ENCODE data around the gene NR1D2.
A peak's percentile ranks its signal among the peaks of the same experiment; 100 is the strongest.
"Not testable (repeated sequence)": the region's sequence is repeated elsewhere in the genome, so short reads cannot be mapped to it uniquely, and the experiment has no call there.

NR1D2 gene

DNA sequence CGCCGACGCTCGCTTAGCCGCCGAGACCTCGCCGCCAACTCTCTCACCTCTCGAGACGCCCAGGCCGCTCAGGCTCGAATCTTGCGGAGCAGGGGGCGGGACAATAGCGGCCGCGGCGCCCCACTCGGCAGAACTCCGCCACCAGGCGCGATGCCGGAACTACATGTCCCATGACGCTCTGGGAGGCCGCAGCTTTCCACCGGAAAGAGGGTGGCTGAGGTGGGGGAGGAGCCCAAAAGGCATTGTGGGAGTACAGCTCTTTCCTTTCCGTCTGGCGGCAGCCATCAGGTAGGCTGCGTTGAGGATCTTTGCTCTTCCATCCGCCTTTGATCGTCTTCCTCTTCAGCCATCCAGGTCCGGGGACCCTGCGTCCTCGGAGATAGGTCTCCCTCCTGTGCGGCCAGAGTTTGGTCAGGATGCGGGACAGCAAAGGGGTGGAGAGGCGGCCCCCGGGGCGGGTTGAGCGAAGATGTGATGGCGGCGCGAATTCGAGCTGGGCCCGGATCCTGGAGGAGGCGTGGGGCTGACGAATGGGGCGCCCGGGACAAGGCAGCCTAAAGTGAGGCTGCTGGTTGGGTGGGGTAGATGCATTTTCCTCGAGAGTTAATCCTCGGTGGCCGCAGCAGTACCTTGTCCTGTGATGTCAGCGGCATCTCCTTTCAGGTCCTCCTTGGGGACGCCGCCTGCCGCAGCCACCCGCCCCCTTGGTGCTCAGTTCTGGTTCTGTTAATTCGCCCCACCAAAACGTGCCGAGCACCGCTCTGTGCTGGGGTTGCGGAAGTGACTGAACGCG, 28.0 kb upstream of the NR1D2 start, which contains the start of the genes NKIRAS1 and RPL15:
TSS of gene NKIRAS1 (minus strand) at position 105 of the 793 bp plus-strand sequence. CDS start 6,086 bp downstream, outside the sequence.
TSS of gene RPL15 (plus strand) at position 247 of the 793 bp plus-strand sequence. CDS start 728 bp downstream, outside the sequence.
- Histone ChIP-seq H3K4me3 (ENCODE audit: low read length in 2 of 2) (peak within 1 kb of the TSS; percentile 95 to 98), H3K36me3 (ENCODE audit: control insufficient read depth in 2 of 2, insufficient read depth in 2 of 2, low read length in 2 of 2) (peaks cover 8 to 19% of the 10 kb centered on the region in 2 donors), H3K9me3 (ENCODE audit: control insufficient read depth in 2 of 2, low read length in 2 of 2) (no peaks in the 10 kb centered on the region), H3K27me3 (ENCODE audit: control insufficient read depth in 1 of 2, insufficient read depth in 2 of 2, low read length in 2 of 2) (no peaks in the 10 kb centered on the region), H3K9ac (ENCODE audit: low read length in 2 of 2) (peak within 1 kb of the TSS; percentile 95 to 99), H3K27ac (ENCODE audit: low read length) (peak within 1 kb of the TSS; percentile 92), H3K4me1 (ENCODE audit: control insufficient read depth, insufficient read depth, low read length) (peaks cover 14% of the 10 kb centered on the region)

DNA sequence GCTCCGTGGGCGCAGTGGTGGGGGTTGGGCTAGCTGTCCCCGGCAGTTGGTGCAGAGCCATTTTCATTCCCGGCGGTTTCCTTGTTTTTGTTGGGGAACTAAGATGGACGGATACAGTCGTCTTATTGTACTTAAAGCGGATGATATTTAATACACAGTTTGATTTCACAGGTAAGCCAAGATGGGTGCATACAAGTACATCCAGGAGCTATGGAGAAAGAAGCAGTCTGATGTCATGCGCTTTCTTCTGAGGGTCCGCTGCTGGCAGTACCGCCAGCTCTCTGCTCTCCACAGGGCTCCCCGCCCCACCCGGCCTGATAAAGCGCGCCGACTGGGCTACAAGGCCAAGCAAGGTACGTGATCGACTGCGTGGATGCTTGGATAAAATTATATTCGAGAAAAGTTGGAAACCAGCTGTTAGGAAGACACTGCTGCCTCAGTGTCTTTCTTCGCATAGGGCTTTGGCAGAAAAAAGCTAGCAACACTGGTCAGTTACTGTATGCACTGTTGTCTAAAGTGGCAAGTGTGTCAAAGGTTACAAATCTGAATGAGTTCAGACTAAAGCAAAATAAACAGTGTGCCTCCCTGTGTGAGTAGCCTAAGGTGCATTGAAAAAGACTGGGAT, 27.3 kb upstream of the NR1D2 start:
- peaks cover 8 to 21% of the 10 kb centered on the region in 2 donors for H3K36me3 ChIP-seq (ENCODE audit: control insufficient read depth in 2 of 2, insufficient read depth in 2 of 2, low read length in 2 of 2)
- peak overlapping the region; percentile 92 for H3K27ac ChIP-seq (ENCODE audit: low read length)
- H3K27me3 ChIP-seq (ENCODE audit: control insufficient read depth in 1 of 2, insufficient read depth in 2 of 2, low read length in 2 of 2); H3K9me3 ChIP-seq (ENCODE audit: control insufficient read depth in 2 of 2, low read length in 2 of 2): not testable (repeated sequence)
- H3K4me3 ChIP-seq (ENCODE audit: low read length in 2 of 2), result peak overlapping the region; percentile 95 to 98
- H3K9ac ChIP-seq (ENCODE audit: low read length in 2 of 2), result peak overlapping the region; percentile 95 to 99
- peaks cover 14% of the 10 kb centered on the region for H3K4me1 ChIP-seq (ENCODE audit: control insufficient read depth, insufficient read depth, low read length)

- peaks cover 8 to 21% of the 10 kb centered on the region in 2 donors for H3K36me3 ChIP-seq (ENCODE audit: control insufficient read depth in 2 of 2, insufficient read depth in 2 of 2, low read length in 2 of 2)
- H3K27me3 ChIP-seq (ENCODE audit: control insufficient read depth in 1 of 2, insufficient read depth in 2 of 2, low read length in 2 of 2); H3K9me3 ChIP-seq (ENCODE audit: control insufficient read depth in 2 of 2, low read length in 2 of 2): not testable (repeated sequence)
- peaks cover 14% of the 10 kb centered on the region for H3K4me1 ChIP-seq (ENCODE audit: control insufficient read depth, insufficient read depth, low read length)
- H3K4me3 ChIP-seq (ENCODE audit: low read length in 2 of 2), result peak overlapping the region; percentile 95 to 98
- peak overlapping the region; percentile 95 to 99 for H3K9ac ChIP-seq (ENCODE audit: low read length in 2 of 2)
- H3K27ac ChIP-seq (ENCODE audit: low read length), result peak overlapping the region; percentile 92
Measured at GRCh38 chr3:23918331-23918730, 26.8 kb upstream of the NR1D2 start.

DNA sequence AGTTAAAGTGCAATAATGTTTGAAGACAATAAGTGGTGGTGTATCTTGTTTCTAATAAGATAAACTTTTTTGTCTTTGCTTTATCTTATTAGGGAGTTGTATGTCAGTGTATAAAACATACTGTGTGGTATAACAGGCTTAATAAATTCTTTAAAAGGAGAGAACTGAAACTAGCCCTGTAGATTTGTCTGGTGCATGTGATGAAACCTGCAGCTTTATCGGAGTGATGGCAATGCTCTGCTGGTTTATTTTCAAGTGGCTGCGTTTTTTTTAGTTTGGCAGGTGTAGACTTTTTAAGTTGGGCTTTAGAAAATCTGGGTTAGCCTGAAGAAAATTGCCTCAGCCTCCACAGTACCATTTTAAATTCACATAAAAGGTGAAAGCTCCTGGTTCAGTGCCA, 25.5 kb upstream of the NR1D2 start:
- Histone ChIP-seq H3K27ac (ENCODE audit: low read length) (no peak overlapping the region), H3K4me3 (ENCODE audit: low read length in 2 of 2) (no peak overlapping the region), H3K9ac (ENCODE audit: low read length in 2 of 2) (no peak overlapping the region), H3K9me3 (ENCODE audit: control insufficient read depth in 2 of 2, low read length in 2 of 2) (no peaks in the 10 kb centered on the region), H3K27me3 (ENCODE audit: control insufficient read depth in 1 of 2, insufficient read depth in 2 of 2, low read length in 2 of 2) (no peaks in the 10 kb centered on the region), H3K4me1 (ENCODE audit: control insufficient read depth, insufficient read depth, low read length) (peaks cover 14% of the 10 kb centered on the region), H3K36me3 (ENCODE audit: control insufficient read depth in 2 of 2, insufficient read depth in 2 of 2, low read length in 2 of 2) (peaks cover 8 to 21% of the 10 kb centered on the region in 2 donors)

- no peak overlapping the region for H3K9ac ChIP-seq (ENCODE audit: low read length in 2 of 2)
- H3K27ac ChIP-seq (ENCODE audit: low read length), result no peak overlapping the region
- no peak overlapping the region for H3K4me3 ChIP-seq (ENCODE audit: low read length in 2 of 2)
- H3K36me3 ChIP-seq (ENCODE audit: control insufficient read depth in 2 of 2, insufficient read depth in 2 of 2, low read length in 2 of 2), result peaks cover 8 to 21% of the 10 kb centered on the region in 2 donors
- peaks cover 14% of the 10 kb centered on the region for H3K4me1 ChIP-seq (ENCODE audit: control insufficient read depth, insufficient read depth, low read length)
- no peaks in the 10 kb centered on the region for H3K27me3 ChIP-seq (ENCODE audit: control insufficient read depth in 1 of 2, insufficient read depth in 2 of 2, low read length in 2 of 2)
- no peaks in the 10 kb centered on the region for H3K9me3 ChIP-seq (ENCODE audit: control insufficient read depth in 2 of 2, low read length in 2 of 2)
Measured at GRCh38 chr3:23920151-23920655, 24.9 kb upstream of the NR1D2 start.

DNA sequence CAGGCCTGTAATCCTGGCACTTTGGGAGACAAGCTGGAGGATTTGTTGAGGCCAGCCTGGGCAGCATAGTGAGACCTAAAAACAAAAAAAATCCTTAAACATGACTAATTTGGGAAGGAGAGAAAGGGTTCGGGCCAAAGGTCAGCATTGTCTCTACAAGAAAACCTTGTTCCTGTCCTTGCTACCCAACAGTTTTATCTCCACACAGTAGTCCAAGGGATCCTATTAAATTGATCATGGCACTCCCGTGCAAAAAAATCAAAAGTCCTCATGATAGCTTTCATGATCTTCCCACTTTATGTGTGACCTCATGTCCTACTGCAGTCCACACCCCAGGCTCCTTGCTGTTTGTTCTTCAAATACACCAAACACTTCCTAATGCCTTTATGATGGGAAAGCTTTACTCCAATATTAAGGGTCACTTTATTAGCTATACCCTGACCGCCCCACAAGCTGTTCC, 24.0 kb upstream of the NR1D2 start:
- Histone ChIP-seq H3K9ac (ENCODE audit: low read length in 2 of 2) (no peak overlapping the region), H3K9me3 (ENCODE audit: control insufficient read depth in 2 of 2, low read length in 2 of 2) (no peaks in the 10 kb centered on the region), H3K27me3 (ENCODE audit: control insufficient read depth in 1 of 2, insufficient read depth in 2 of 2, low read length in 2 of 2) (no peaks in the 10 kb centered on the region), H3K4me3 (ENCODE audit: low read length in 2 of 2) (no peak overlapping the region), H3K4me1 (ENCODE audit: control insufficient read depth, insufficient read depth, low read length) (peaks cover 14% of the 10 kb centered on the region), H3K27ac (ENCODE audit: low read length) (no peak overlapping the region), H3K36me3 (ENCODE audit: control insufficient read depth in 2 of 2, insufficient read depth in 2 of 2, low read length in 2 of 2) (peaks cover 8 to 21% of the 10 kb centered on the region in 2 donors)

- Histone ChIP-seq H3K4me3 (ENCODE audit: low read length in 2 of 2) (no peak overlapping the region), H3K4me1 (ENCODE audit: control insufficient read depth, insufficient read depth, low read length) (peaks cover 6% of the 10 kb centered on the region), H3K9me3 (ENCODE audit: control insufficient read depth in 2 of 2, low read length in 2 of 2) (no peaks in the 10 kb centered on the region), H3K36me3 (ENCODE audit: control insufficient read depth in 2 of 2, insufficient read depth in 2 of 2, low read length in 2 of 2) (peaks cover 7 to 17% of the 10 kb centered on the region in 2 donors), H3K27me3 (ENCODE audit: control insufficient read depth in 1 of 2, insufficient read depth in 2 of 2, low read length in 2 of 2) (no peaks in the 10 kb centered on the region), H3K9ac (ENCODE audit: low read length in 2 of 2) (no peak overlapping the region), H3K27ac (ENCODE audit: low read length) (no peak overlapping the region)
Measured at GRCh38 chr3:23923786-23924185, 21.3 kb upstream of the NR1D2 start.

DNA sequence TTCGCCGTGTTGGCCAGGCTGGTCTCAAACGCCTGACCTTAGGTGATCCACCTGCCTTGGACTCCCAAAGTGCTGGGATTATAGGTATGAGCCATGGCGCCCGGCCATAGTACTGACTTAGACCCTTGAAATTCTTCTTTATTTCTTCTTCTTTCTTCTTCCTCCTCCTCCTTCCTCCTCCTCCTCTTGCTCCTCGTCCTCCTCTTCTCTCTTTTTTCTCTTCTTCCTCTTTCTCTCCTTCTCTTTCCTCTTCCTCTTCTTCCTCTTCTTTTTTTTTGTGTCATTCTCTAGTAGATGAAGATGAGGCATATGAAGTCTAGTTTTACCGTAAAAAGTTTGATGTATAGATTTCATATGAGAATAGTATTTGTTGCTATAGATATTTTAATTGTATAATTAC, 18.8 kb upstream of the NR1D2 start:
- H3K27ac ChIP-seq (ENCODE audit: low read length), result no peak overlapping the region
- H3K36me3 ChIP-seq (ENCODE audit: control insufficient read depth in 2 of 2, insufficient read depth in 2 of 2, low read length in 2 of 2), result peaks cover 0 to 6% of the 10 kb centered on the region in 2 donors
- H3K4me1 ChIP-seq (ENCODE audit: control insufficient read depth, insufficient read depth, low read length), result no peaks in the 10 kb centered on the region
- H3K4me3 ChIP-seq (ENCODE audit: low read length in 2 of 2), result no peak overlapping the region
- H3K9ac ChIP-seq (ENCODE audit: low read length in 2 of 2), result no peak overlapping the region
- H3K27me3 ChIP-seq (ENCODE audit: control insufficient read depth in 1 of 2, insufficient read depth in 2 of 2, low read length in 2 of 2), result no peaks in the 10 kb centered on the region
- no peaks in the 10 kb centered on the region for H3K9me3 ChIP-seq (ENCODE audit: control insufficient read depth in 2 of 2, low read length in 2 of 2)

GRCh38 chr3:23926736-23927135, 18.4 kb upstream of the NR1D2 start:
- no peak overlapping the region for H3K9ac ChIP-seq (ENCODE audit: low read length in 2 of 2)
- H3K9me3 ChIP-seq (ENCODE audit: control insufficient read depth in 2 of 2, low read length in 2 of 2), result no peaks in the 10 kb centered on the region
- no peak overlapping the region for H3K4me3 ChIP-seq (ENCODE audit: low read length in 2 of 2)
- no peak overlapping the region for H3K27ac ChIP-seq (ENCODE audit: low read length)
- H3K36me3 ChIP-seq (ENCODE audit: control insufficient read depth in 2 of 2, insufficient read depth in 2 of 2, low read length in 2 of 2), result peaks cover 0 to 6% of the 10 kb centered on the region in 2 donors
- no peaks in the 10 kb centered on the region for H3K27me3 ChIP-seq (ENCODE audit: control insufficient read depth in 1 of 2, insufficient read depth in 2 of 2, low read length in 2 of 2)
- H3K4me1 ChIP-seq (ENCODE audit: control insufficient read depth, insufficient read depth, low read length), result no peaks in the 10 kb centered on the region

DNA sequence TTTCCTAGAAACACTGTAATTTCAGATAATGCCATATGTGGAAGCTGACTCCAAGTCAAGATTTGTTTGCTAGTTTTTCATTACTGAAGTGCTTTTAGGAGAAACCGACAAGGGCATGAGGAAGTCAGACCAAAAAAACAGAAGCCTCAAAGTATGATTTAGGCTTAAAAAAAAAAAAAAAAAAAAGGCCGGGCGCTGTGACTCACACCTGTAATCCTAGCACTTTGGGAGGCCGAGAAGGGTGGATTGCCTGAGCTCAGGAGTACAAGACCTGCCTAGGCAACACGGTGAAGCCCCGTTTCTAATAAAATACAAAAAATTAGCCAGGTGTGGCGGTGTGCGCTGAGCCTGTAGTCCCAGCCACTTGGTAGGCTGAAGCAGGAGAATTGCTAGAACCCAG, 16.6 kb upstream of the NR1D2 start:
- H3K27ac ChIP-seq (ENCODE audit: low read length), result no peak overlapping the region

More for the DNA sequence above, 16.6 kb upstream of the NR1D2 start:
- Histone ChIP-seq H3K27me3 (ENCODE audit: control insufficient read depth in 1 of 2, insufficient read depth in 2 of 2, low read length in 2 of 2) (no peaks in the 10 kb centered on the region), H3K9me3 (ENCODE audit: control insufficient read depth in 2 of 2, low read length in 2 of 2) (no peaks in the 10 kb centered on the region), H3K36me3 (ENCODE audit: control insufficient read depth in 2 of 2, insufficient read depth in 2 of 2, low read length in 2 of 2) (no peaks in the 10 kb centered on the region), H3K4me1 (ENCODE audit: control insufficient read depth, insufficient read depth, low read length) (no peaks in the 10 kb centered on the region), H3K4me3 (ENCODE audit: low read length in 2 of 2) (no peak overlapping the region), H3K9ac (ENCODE audit: low read length in 2 of 2) (no peak overlapping the region)
